SW 1271 (cell line): ENCODE data around the gene CCDC81.
"Not testable (repeated sequence)": the region's sequence is repeated elsewhere in the genome, so short reads cannot be mapped to it uniquely, and the experiment has no call there.

Experiments used
- DNase-seq, 2 experiments: peaks; one replicate each; lab custom pipeline; 2025; lab: John Stamatoyannopoulos, UW

The CCDC81 gene

GRCh38 chr11:86374586-86374985 is at the start of gene CCDC81:
TSS of gene CCDC81 (plus strand) at chr11:86374887. CDS start at chr11:86375164, 277 bp downstream.
- DNase-seq: no peak

GRCh38 chr11:86335131-86335767 is 39.4 kb upstream of the CCDC81 start:
- DNase-seq: no peak

GRCh38 chr11:86337227-86337626 is 37.5 kb upstream of the CCDC81 start:
- no peak for DNase-seq

GRCh38 chr11:86341382-86341781 is 33.3 kb upstream of the CCDC81 start:
- no peak for DNase-seq

DNA sequence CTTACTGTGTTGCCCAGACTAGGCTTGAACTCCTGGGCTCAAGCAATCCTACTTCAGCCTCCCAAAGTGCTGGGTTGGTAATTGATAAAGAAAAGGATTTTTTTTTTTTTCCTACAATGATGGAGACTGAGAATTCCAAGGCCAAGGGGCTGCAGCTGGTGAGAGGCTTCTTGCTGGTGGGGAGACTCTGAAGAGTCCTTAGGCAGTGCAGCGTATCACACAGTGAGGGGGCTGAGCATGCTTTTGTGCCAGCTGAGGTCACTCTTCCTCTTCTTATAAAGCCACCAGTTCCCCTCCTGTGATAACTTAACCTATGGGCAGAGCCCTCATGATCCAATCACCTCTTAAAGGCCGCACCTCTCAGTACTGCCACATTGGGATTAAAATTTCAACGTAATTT is 28.2 kb upstream of the CCDC81 start:
- no peak for DNase-seq

GRCh38 chr11:86355256-86355655 is 19.4 kb upstream of the CCDC81 start:
- DNase-seq: no peak

DNA sequence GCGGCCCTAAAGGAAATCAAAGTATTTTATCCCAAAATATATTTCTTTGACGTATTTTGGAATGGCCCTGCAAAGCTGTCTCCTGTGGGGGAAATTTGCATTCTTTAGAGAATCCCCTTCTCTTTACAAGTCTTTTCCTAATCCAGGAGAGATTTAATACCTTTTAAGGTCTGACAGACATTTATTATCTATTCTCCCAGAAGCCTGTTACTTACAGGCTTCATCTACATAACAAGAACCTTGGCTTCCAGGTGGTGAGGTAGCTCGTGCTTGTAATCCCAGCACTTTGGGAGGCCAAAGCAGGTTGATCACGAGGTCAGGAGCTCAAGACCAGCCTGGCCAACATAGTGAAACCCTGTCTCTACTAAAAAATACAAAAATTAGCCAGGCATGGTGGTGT is 17.3 kb upstream of the CCDC81 start:
- DNase-seq: not testable (repeated sequence)

- DNase-seq: no peak
Measured at GRCh38 chr11:86358720-86359119, 16.0 kb upstream of the CCDC81 start.

GRCh38 chr11:86360775-86361395 is 13.8 kb upstream of the CCDC81 start:
- peak in 1 of 2 experiments; percentile 55 for DNase-seq

- DNase-seq: no peak
Measured at GRCh38 chr11:86363424-86363823, 11.3 kb upstream of the CCDC81 start.

GRCh38 chr11:86365546-86365945 is 9.1 kb upstream of the CCDC81 start:
- DNase-seq: no peak

DNA sequence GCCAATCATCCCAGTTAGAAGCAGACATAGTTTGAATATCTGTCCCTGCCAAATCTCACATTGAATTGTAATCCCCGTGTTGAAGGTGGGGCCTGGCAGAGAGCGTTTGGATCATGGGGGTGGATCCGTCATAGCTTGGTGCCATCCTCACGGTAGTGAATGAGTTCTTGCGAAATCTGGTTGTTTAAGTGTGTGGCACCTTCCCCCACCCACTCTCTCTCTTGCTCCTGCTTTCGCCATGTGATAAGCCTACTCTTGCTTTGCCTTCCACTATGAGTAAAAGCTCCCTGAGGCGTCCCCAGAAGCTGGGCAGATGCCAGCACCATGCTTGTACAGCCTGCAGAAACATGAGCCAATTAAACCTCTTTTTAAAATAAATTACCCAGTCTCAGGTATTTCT is 5.0 kb upstream of the CCDC81 start:
- DNase-seq: no peak

DNA sequence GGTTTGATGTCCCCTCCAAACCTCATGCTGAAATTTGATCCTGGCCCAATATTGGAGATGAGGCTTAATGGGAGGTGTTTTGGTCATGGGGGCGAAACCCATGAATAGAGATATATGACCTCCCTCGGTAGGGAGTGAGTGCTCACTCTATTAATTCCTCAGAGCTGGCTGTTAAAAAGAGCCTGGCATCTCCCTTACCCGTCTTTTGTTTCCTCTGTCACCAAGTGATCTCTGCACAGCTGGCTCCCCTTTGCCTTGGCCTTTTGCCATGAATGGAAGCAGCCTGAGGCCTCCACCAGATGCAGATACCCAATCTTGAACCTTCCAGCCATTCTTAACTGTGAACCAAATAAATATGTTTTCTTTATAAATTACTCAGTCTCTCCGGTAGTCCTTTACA is 4.5 kb upstream of the CCDC81 start:
- no peak for DNase-seq

- DNase-seq: peak in 1 of 2 experiments; percentile 16
Measured at GRCh38 chr11:86370922-86371594, 3.6 kb upstream of the CCDC81 start.

DNA sequence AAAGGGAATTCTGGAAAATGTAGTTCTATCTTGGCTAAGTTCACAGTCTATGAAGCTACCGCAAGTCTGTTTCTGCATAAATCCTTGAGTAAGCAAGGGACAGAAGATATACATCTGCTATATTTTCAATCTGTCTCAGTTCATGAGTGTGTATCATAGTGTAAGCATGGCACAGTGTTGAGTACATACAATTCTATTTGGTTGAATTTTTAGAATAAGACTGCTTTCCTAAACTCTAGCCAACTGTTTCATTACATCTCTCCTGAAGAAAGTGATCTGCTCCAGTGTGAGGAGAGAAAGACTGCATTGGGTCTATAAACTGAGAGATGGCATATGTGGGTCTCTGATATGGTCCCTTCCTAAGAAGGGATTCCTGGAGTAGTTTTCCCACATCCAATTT is 2.6 kb upstream of the CCDC81 start:
- no peak for DNase-seq

DNA sequence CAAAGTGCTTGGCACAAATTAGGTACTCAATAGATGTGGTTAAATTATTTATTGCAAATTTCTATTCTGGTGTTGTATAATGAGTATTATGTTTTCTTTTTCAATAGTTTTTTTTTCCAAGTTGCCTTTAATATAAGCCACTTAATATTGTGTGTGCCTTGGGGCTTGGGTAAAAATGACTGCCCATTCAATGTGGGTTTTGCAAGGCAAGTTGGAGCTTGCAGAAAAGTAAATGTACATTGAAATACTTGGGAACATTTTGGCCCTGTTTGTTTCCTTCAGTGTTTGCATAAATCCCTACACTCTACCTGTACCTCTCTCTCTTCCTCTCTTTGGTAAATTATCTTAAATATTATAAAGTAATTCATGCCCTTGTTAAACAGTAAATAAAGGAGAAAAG is 2.1 kb upstream of the CCDC81 start:
- no peak for DNase-seq

GRCh38 chr11:86374069-86374468 is 618 bp upstream of the CCDC81 start:
- DNase-seq: no peak

DNA sequence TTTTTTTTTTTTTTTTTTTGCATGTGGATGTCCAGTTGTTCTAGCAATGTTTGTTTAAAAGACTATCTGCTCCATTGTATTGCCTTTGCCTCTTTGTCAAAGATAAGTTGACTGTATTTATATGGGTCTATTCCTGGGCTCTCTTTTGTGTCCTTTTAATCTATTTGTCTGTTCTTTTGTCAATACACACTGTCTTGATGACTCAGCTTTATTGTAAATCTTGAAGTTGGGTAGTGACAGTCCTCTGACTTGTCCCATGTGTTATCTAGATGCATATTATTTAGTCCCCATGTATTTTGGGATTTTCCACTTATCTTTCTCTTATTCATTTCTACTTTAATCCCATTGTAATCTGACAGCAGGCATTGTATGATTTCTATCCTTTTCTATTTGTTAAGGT is 3.3 kb downstream of the CCDC81 start:
- DNase-seq: no peak

DNA sequence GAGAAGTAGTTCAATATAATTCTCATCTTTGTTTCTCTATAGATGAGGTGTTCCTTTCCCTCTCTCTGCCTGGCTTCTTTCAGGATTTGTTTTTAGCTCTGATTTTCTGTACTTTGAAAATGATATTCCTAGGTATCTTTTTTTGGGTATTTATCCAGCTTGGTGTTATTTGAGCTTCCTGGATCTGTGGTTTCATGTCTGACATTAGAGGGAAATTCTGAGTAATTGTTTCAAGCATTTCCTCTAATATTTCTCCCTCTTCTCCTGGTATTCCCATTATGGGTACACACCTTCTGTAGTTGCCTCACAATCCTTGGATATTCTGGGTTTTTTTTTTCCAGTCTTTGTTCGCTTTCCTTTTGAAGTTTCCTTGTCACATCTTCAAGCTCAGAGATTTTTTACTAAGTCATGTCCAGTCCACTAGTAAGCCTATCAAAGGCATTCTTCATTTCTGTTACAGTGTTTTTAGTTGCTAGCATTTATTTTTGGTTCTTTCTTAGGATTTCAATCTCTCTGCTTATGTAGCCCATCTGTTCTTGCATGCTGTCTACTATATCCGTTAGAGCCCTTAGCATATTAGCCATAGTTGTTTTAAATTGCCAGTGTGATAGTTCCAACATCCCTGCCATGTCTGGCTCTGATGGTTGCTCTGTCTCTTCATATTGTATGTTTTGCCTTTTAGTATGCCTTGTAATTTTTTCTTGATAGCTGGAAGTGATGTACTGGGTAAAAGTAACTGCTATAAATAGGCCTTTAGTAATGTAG is 5.8 kb downstream of the CCDC81 start:
- no peak for DNase-seq

- DNase-seq: no peak
Measured at GRCh38 chr11:86383041-86383955, 8.6 kb downstream of the CCDC81 start.

GRCh38 chr11:86386283-86386682 is 11.6 kb downstream of the CCDC81 start:
- no peak for DNase-seq

DNA sequence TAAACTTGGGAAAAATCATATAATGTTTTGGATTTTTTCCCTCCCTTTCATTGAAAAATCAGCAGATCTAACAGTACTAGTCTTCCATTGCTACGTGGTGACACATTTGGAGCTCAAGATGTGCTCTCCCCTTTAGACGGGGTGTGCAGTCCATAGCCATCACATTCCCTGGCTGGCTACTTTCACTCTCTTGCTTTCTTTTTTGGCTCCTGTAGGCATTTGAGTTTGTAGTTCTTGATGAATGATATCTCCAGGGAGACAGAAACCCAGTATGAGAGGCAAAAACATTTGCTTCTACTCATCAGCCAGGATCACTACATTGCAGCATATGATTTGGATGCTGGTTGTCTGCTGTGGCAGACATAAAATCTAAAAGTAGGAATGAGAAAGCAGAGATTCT is 12.1 kb downstream of the CCDC81 start:
- DNase-seq: no peak
